Stimulated activated CD8-positive, alpha-beta memory T cell treated with anti-CD3 and anti-CD28 coated beads, Interleukin-4, amount 100 ng/mL, for 1 hour (primary cell): ENCODE measurements around the gene SRRD.
"Not testable (repeated sequence)": the region's sequence is repeated elsewhere in the genome, so short reads cannot be mapped to it uniquely, and the experiment has no call there.

Source experiments
- DNase-seq, 2 donors: peaks; one replicate each; pipeline ENCODE4 v3.0.0-alpha.2; 2020; ENCODE audit warnings: low read depth in 2 of 2, low spot score in 1 of 2

SRRD gene

GRCh38 chr22:26516503-26516902 lies 32.8 kb downstream of the SRRD start:
- no peak for DNase-seq

- DNase-seq, result no peak
Observed at GRCh38 chr22:26517429-26517828, 33.8 kb downstream of the SRRD start.

GRCh38 chr22:26522012-26522411 lies 38.3 kb downstream of the SRRD start:
- no peak for DNase-seq

- no peak for DNase-seq
Observed at GRCh38 chr22:26522592-26522991, 38.9 kb downstream of the SRRD start.

- no peak for DNase-seq
Observed at GRCh38 chr22:26524870-26525269, 41.2 kb downstream of the SRRD start.

GRCh38 chr22:26525946-26526564 lies 42.4 kb downstream of the SRRD start:
- no peak for DNase-seq

- DNase-seq, result no peak
Observed at GRCh38 chr22:26527167-26527566, 43.5 kb downstream of the SRRD start.

- no peak for DNase-seq
Observed at GRCh38 chr22:26527574-26528465, 44.1 kb downstream of the SRRD start.

GRCh38 chr22:26528518-26528917 lies 44.8 kb downstream of the SRRD start:
- DNase-seq, result not testable (repeated sequence)

GRCh38 chr22:26529345-26529744 lies 45.7 kb downstream of the SRRD start:
- DNase-seq, result no peak

- DNase-seq, result no peak
Observed at GRCh38 chr22:26534171-26534855, 50.6 kb downstream of the SRRD start.

- no peak for DNase-seq
Observed at GRCh38 chr22:26534874-26535602, 51.4 kb downstream of the SRRD start.

- DNase-seq, result no peak
Observed at GRCh38 chr22:26535603-26535908, 51.9 kb downstream of the SRRD start.

- no peak for DNase-seq
Observed at GRCh38 chr22:26536056-26536761, 52.5 kb downstream of the SRRD start.

- no peak for DNase-seq
Observed at GRCh38 chr22:26536762-26537134, 53.1 kb downstream of the SRRD start.

GRCh38 chr22:26540119-26540518 lies 56.4 kb downstream of the SRRD start:
- no peak for DNase-seq

- DNase-seq, result no peak
Observed at GRCh38 chr22:26541167-26541819, 57.6 kb downstream of the SRRD start.

GRCh38 chr22:26542831-26543230 lies 59.2 kb downstream of the SRRD start:
- DNase-seq, result no peak
